Activated CD8-positive, alpha-beta memory T cell treated with anti-CD3 and anti-CD28 coated beads, Interleukin-2, amount 50 U/mL, for 1 hour (primary cell): Measurements from ENCODE around the gene WDR1.

Source experiments
- DNase-seq: peaks from one replicate; pipeline ENCODE4 v3.0.0-alpha.2; 2020; ENCODE audit errors: extremely low read depth

The WDR1 gene

DNA sequence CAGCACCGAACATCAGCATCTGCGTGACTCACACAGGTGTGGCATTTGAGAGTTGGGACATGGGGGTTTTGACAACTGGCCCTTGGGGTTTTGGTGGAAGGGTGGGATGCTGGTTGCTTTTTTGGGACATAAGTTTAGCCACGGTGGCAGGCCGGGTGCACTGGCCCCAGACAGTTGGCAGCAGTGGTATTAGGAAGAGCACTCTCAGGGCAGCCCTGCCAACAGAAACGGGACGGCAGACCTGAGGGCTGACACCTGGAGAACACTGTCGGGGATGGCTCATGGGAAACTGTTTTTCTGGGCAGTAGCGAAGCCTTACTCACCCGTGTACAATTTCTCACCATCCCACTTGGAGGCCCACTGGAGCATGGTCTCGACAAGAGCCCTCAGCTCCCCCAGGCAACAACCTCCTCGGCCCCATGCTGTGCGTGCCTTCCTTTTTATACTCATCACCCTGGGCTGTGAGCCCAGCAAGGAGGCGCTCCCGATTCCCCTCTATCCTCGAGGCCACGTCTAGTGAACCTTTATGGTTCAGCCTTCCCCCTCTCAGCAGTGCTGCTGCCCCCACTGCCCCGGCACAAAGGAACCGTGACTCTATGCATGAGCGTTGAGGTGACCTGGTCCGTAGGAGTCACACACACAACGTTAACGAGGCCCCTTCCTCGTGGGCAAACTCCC lies 30.6 kb downstream of the WDR1 start:
- no peak for DNase-seq

DNA sequence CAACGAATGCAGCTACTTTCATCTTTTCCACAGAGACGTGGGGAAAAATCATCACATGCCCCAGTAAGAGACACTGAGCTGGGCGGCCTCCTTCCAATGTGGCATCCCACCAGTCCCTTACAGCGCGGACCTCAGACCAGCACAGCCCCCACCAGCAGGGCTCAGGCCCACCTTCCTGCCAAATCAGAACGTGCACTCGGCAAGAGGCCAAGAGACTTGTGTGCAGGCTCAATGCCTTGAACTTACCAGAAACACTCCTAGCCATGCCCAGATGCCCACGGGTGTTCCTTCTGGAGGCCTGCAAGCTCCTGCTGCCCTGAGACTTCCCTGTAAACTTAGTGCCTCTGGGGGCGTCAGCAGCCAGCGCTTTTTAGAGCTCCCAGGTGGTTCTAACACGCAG lies 31.2 kb downstream of the WDR1 start:
- DNase-seq, result no peak

- DNase-seq, result no peak
Observed at GRCh38 chr4:10084651-10085358, 31.8 kb downstream of the WDR1 start.

GRCh38 chr4:10083861-10084641 lies 32.5 kb downstream of the WDR1 start:
- no peak for DNase-seq

DNA sequence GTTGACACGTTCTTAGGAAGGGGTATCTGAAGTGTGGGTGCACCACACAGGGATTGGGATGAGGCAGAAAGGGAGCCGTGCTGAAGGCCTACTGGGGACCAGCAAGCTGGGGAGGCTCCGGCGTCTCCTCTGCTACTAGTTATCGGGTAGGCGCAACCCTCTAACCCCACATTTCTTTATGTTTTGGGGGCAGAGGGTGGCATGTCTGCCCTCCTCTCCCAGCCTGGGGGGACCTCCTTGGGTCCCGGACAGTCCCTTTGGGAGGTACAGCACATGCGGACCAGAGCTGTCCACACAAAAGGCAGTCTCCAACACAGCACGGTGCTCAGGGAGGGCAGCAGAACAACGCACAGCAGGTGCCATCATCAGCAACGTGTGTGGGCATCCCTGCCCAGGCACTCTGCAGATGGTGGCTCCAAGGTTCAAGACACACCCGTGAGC lies 33.2 kb downstream of the WDR1 start:
- no peak for DNase-seq

DNA sequence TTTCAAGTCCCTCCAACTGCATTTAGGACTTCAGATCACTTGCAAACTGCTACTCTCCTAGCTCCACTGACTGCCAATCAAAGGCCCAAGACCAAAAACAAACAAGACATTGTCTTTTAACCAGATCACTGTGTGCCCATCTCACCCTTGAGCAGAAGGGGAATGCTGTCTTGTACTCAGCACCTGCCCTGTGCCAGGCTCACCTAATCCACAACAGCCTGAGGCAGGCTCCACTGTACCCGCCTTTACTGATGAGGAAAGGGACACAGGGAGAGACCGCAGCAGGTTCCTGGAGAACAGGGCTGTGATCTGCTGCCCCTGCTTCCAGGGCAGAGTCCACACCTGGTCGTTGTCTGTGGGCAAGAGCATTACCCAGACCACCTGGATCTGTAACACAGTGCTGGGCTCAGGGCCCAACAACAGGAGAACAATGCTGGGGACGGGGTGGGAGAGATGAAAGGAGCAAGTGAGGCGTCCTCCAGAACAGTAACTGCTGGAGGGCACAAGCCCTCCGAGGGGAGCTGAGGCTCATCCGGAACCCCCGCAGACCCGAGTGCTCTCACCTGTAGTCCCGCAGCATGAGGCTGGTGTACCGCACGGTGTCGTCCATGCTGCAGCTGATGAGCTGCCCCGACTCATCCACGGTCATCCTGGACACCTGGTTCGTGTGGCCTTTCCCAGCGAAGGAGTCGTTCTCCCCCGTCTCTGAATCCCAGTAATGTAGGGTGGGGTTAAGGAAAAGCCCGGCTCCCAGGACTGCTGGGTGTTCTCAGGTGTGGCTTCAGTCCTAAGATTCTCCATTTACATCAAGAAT lies 33.9 kb downstream of the WDR1 start:
- DNase-seq, result no peak

DNA sequence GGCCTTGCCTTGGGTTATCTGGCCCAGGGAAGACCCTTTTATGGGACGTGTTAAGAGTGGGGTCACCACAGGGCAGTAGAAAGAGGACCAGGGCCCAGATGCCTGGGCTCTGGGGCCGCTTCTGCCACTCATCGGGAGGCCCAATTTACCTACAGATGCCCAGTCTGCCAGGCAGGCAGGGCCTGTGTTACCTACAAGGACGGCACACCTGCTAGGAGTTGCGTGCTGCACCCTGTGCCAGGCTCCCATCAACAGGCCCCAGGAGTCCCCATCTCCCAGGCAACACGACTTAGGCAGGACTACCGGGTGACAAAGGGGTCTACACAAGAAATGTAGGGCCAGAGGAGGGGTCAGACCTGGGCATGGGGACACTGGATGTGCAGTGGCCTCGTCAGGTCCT lies 34.6 kb downstream of the WDR1 start:
- no peak for DNase-seq

- no peak for DNase-seq
Observed at GRCh38 chr4:10081218-10081606, 35.4 kb downstream of the WDR1 start.

DNA sequence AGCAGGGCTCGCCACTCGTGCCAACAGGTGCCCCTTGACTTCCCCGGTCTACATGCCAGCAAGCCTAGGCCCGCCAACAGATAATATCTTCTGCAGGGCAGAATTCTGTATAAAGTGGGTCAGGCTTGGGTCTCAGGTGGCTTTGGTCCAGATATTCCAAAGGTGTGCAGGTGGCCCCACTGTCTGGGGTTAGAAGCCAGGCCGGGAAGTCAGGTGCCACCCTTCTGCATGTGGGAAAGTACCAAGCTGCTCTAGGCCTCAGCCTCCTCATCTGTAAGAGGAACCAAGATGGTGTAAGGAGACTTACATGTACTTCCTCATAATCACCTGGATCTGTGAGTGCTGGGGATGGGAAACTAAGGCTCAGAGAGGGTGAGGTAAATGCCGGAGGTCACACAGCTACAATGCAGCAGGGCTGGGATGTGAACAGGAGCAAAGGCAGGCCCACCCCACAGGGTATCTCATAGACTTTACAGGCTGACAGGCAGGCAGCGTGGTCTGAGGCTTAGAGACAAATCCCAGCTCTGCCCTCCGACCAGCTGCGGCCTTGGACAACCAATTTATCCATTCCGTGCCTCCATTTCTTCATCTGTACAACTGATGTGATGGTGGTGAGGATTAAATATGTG lies 35.9 kb downstream of the WDR1 start:
- no peak for DNase-seq

DNA sequence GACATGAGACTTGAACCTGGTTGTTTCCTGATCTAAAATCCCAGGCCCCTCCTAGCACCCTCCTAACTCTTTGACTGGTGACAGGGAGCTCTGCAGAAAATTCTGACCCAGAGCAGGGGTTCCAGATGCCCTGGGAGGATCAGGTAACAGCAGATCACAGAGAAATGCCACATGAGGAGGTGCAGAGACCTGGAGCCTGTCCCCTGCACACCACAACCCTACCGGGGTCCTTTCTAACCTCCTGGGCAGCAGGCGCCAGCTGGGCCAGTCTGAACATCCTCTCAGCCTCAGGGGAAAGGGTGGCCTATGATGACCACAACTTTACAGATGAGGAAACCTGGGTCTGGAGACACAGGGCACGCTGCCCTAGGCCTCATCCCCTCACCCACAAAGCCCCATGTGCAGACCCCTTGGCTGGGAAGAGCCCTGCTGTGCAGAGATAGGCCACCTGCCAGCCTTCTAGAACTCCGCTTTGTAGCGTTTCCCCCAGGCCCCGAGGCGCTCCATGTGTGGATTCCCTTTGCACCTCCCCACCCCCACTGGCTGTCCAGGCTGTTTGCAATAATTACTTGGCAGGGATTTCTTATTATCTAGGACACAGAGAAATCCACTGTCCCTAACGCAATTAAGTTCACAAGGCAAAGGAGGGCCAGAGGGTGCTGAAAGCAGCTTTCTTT lies 36.5 kb downstream of the WDR1 start:
- DNase-seq, result no peak

DNA sequence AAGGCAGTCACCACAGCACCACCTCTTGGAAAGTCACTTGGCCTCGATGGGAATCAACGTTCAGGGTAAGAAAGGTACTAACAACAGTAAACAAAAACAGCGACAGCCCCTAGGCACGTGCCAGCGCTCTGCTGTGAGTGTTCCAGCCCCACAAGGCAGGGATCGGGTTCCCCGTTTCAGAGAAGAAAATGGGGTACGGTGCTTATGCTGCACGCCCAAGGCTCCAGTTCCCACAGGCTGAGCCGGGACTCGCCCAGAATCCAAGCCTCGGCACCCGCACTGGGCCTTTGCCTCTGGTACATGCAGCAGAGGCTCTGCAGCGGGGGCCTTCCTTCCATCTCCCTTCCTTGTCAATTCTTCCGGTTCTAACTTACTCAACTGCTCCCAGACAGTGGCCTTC lies 37.3 kb downstream of the WDR1 start:
- no peak for DNase-seq

- DNase-seq, result no peak
Observed at GRCh38 chr4:10078481-10079233, 37.9 kb downstream of the WDR1 start.

DNA sequence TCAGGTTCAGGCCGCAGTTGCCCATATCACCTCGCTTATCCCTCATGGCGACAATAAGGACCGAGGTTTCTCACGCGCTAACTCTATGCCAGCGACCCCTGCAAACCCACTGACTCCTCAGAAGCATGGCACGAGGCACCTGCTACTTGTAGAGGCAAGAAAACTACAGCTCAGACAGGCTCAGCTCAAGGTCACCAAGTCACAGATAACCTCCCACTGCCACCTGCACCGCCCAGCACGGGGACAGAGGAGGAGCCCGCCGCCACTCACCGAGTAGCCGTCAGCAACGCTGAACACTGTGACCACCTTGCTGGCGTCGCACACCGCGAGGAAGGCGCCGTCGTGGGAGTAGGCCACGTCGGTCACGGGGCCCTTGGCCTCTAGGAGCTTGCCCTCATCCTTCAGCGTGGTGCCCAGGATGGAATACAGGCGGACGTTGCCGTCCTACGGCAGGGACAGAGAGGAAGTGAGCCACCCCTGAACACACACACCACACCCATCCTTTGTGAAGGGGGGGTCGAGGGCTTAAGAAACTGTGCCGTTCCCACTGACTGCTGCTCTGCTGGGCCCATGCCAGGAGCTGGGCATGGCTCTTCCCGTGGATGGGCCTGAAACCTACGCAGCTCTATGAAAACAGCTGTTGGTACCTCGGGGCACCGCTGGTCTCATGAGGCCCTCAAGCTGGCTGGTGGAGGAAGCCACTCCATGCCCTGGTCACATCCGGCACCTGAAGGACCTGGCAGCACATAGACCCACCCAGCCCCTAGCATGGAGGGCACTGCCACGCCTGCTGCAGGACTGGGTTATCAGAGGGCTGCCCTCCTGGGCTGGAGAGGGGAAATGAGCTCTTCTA lies 38.9 kb downstream of the WDR1 start:
- DNase-seq, result no peak

GRCh38 chr4:10077076-10077475 lies 39.5 kb downstream of the WDR1 start:
- no peak for DNase-seq

DNA sequence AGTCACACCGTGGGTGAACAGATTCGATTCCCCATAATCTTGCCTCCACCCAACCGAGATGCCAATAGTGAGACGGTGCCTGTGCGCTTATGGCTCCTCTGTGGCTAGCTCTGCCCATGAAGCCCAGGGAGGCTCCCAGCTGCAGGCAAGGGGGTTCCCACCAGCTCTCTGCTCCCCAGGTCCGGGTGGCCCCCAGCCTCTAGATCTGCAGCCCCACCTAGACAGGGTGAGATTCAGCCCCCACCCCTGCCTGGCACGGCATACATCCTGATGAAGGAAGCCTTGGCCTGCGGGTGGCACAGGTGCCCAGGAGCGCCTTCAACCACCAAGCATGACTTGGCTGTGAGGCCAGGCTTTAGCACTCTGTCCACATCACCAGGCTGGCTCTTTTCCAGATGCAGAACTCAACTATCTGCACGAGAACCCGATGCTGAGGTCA lies 40.6 kb downstream of the WDR1 start:
- no peak for DNase-seq

DNA sequence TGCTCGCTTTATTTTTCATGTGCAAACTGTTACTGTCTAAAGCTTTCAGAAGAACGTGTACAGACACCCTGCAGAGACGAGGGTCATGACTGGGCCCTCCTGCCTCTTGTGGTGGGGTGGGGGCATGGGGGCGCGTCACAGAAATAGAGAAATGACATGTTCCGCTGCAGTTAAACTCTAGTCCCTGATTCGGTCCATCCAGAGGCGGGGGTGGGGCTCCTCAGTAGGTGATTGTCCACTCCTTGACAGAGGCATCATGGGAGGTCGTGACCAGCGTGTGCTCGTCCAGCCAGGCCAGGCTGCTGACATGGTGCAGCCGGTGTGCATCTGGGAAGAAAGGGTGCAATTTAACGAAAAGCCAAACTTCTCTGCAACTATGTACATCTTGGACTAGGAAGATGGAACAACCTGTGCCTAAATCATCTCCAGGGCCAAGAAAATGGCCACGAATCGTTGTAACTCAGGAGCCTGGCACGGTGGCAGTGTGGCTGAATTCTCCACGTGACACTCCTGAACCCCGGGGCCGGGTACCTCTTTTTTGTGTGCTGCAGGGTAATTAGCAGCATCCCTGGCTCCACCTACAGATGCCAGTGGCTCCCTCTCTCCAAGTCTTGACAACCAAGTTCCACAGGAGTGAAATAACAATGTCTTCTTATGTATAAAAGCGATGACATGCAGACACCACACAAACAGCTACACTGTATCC lies 41.3 kb downstream of the WDR1 start:
- no peak for DNase-seq

DNA sequence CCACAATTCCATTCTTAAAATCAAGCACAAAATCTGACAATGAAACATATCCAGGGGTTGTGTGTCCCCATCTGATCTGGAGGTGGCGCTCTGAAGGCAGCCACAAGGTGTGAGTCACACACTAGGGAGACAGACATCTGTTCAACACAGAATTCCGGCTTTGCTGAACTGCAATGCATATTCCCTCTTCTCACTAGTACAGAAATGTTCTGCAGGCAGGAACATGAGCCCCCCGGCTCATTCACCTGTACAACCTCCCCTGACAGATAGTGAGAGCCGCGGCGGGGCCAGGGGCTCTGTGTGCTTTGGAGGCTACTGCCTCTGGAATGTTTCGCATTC lies 41.9 kb downstream of the WDR1 start:
- no peak for DNase-seq

DNA sequence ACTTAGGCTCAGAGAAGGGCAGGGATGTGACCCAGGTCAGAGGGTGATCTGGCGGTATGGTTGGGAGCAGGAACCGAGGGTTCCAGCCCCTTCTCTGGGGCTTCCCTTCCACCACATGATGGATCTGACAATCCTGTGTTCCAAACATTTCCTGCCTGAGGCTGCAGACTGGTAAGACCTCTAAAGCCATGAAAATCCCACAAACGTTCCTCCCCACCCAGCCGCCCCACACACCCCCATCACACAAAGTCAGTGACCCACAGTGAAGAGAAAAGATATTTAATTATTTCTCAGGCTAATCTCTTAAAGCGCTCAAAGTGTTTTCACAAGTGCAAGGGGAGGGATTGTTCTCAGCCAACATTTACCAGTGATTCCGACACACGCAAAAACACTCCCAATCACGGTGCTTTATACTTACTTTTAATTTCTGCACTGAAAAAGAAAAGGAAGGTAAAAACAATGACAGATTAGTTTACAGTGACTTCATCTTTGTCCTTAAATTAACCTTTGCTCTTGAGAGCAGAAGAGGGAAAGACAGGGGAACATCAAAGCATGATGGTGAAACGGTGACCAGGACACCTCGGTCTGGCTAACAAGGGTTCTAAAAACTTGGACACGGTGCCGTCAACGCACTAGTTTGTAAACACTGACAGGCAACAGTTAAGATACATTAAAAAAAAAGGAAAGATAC lies 42.4 kb downstream of the WDR1 start:
- DNase-seq, result no peak
